Colonic mucosa (tissue), 4 donors: ENCODE data around the gene CCDC9B. TPM values are rescaled to one million over a fixed set of nuclear protein-coding genes. Genes with fewer than 3 reads are reported as not detected.

Source experiments
- DNase-seq: peaks from one replicate; pipeline ENCODE4 v3.0.0-alpha.2; 2020
- H3K27ac ChIP-seq: fragments of 200-600 bp; one replicate; pipeline ENCODE4 v1.8.0; 2021
- H3K27me3 ChIP-seq: fragments of 200-600 bp; one replicate; pipeline ENCODE4 v1.8.0; 2021
- H3K36me3 ChIP-seq: fragments of 200-600 bp; one replicate; pipeline ENCODE4 v1.8.0; 2021
- H3K4me1 ChIP-seq: fragments of 200-600 bp; one replicate; pipeline ENCODE4 v1.8.0; 2021; ENCODE audit warnings: mild to moderate bottlenecking
- H3K4me3 ChIP-seq: fragments of 200-600 bp; one replicate; pipeline ENCODE4 v1.8.0; 2021
- H3K9ac ChIP-seq, 2 donors: one replicate each; pipeline ENCODE4 v1.7.0; 2013; ENCODE audit warnings: control low read depth in 2 of 2, low read depth in 2 of 2, low read length in 2 of 2
- H3K9me3 ChIP-seq: fragments of 200-600 bp; one replicate; pipeline ENCODE4 v1.8.0; 2021
- intact Hi-C: fragments of 100-400 bp; cut with DNase I; formaldehyde crosslinking; loops from one replicate; pipeline ENCODE4 v1.14.1; 2022
- total RNA-seq, 2 donors: library from RNA; stranded (reverse); fragmentation: NEBNext Ultra II Directional in 1 of 2; extraction: Animal tissue kit (Norgen Biotek cat#: 25700) in 1 of 2; gene quantifications; one replicate each; pipeline ENCODE4 v1.2.1, GENCODE V29; 2021
- TF ChIP-seq, protein P1 (sequence below): fragments of 200-600 bp; IDR thresholded peaks from one replicate; pipeline ENCODE4 v1.8.0; 2022; ENCODE audit warnings: antibody characterized with exemption, mild to moderate bottlenecking
- donor health status: healthy.
- donor health status: DM: no; HTN: no; CAD: no.
- donor health status: DM: no; HTN: no; CAD: no.

The CCDC9B gene
- total RNA-seq, 2 donors from 2014 or later = 13.1 to 28.7 TPM

DNA sequence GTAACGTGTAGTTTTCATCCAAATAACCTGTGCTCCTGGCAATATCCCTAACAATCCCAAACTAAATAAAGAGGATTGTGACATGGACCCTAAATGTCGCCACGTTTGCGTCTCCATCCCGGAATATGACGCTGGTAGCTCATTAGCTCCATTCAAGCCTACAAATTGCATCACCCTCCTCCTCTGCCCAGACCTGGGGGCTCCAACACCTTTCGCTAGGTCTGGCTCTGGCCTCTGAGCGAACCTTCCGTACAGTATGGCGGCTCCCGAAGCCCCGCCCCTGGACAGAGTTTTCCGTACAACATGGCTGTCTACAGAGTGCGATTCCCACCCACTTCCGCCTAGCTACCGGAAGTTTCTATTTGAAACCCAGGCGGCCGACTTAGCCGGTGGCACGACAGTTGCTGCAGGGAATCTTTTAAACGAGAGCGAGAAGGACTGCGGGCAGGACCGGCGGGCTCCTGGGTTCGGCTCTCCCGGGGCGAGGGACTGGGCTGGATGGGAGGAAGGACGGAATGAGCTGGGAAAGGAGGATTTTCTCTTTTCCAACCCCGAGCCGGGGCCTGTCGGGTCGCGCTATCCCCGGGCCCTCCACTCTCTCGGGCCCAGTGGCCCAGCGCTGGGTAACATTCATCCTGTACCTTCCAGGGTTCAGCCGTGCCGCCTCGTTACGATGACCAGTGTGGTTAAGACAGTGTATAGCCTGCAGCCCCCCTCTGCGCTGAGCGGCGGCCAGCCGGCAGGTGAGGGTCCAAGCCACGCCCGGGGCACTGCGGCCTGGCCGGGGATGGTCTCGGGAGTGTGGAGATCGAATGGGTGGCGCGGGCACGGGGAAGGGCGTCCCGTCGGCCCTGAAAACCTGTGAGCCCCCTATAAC, 42.1 kb upstream of the CCDC9B start, which contains the start of gene KNSTRN:
Gene KNSTRN, plus strand, starts transcription at position 142 of the 877 bp plus-strand sequence. Its CDS starts 115 bp downstream, at position 257.
- intact Hi-C loops = no loop called here
- TF ChIP-seq, protein P1, sequence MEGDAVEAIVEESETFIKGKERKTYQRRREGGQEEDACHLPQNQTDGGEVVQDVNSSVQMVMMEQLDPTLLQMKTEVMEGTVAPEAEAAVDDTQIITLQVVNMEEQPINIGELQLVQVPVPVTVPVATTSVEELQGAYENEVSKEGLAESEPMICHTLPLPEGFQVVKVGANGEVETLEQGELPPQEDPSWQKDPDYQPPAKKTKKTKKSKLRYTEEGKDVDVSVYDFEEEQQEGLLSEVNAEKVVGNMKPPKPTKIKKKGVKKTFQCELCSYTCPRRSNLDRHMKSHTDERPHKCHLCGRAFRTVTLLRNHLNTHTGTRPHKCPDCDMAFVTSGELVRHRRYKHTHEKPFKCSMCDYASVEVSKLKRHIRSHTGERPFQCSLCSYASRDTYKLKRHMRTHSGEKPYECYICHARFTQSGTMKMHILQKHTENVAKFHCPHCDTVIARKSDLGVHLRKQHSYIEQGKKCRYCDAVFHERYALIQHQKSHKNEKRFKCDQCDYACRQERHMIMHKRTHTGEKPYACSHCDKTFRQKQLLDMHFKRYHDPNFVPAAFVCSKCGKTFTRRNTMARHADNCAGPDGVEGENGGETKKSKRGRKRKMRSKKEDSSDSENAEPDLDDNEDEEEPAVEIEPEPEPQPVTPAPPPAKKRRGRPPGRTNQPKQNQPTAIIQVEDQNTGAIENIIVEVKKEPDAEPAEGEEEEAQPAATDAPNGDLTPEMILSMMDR = no peak

DNA sequence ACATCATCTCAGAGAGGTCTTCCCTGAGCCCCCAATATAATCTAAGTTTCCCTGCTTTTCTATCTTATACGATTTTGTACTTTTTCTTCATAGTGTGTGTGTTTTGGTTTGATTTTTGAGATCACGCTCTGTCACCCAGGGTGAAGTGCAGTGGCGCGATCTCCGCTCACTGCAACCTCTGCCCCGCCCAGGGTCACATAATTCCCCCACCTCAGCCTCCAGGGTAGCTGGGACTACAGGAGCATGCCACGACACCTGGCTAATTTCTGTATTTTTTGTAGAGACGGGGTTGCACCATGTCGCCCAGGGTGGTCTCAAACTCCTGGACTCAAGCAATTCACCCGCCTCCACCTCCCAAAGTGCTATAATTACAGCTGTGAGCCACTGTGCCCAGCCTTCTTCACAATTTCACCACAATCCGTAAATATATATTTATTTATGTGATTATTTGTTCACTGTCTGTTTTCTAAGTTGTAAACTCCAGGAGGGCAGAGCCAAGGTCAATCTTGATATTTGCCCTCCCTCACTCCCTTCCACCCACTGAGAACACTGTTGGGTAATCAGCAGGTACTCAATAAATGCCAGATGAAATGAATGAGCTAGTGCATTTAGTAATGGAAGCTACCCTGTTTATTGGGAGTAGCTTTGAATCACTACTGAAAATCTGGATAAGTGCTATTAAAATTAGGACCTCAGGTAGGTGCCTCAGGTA, 41.2 kb upstream of the CCDC9B start:
- peaks cover 8% of the 10 kb centered on the region for H3K4me1 ChIP-seq
- intact Hi-C loops = no loop called here
- H3K9me3 ChIP-seq = no peaks in the 10 kb centered on the region
- H3K27me3 ChIP-seq = no peaks in the 10 kb centered on the region
- DNase-seq = no peak
- H3K4me3 ChIP-seq = no peak overlapping the region
- H3K27ac ChIP-seq = no peak overlapping the region
- no peak overlapping the region for H3K9ac ChIP-seq
- TF ChIP-seq, protein P1 = no peak
- H3K36me3 ChIP-seq = no peaks in the 10 kb centered on the region

More for the DNA sequence above, 42.1 kb upstream of the CCDC9B start, which contains the start of gene KNSTRN:
- H3K27ac ChIP-seq = no peak within 1 kb of the TSS
- no peaks in the 10 kb centered on the region for H3K9me3 ChIP-seq
- peak within 1 kb of the TSS; percentile 67 to 78 for H3K9ac ChIP-seq
- peak; percentile 95 for DNase-seq
- peak within 1 kb of the TSS; percentile 94 for H3K4me3 ChIP-seq
- no peaks in the 10 kb centered on the region for H3K27me3 ChIP-seq
- H3K36me3 ChIP-seq = no peaks in the 10 kb centered on the region
- peaks cover 8% of the 10 kb centered on the region for H3K4me1 ChIP-seq

DNA sequence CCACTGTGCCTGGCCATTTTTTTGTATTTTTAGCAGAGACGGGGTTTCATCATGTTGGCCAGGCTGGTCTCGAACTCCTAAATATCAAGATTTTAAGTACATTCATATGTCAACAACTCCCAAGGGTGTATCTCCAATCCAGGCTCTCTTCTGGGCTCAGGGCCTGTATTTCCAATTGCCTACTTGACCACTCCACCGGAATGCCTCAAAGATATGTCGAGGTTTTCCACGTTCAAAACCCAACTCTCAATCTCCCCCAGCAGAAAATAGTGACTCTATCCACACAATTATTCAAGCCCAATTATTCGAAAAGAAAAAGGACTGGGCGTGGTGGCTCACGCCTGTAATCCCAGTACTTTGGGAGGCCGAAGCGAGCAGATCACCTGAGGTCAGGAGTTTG, 39.9 kb upstream of the CCDC9B start:
- no peak overlapping the region for H3K4me3 ChIP-seq
- H3K36me3 ChIP-seq = no peaks in the 10 kb centered on the region
- no peaks in the 10 kb centered on the region for H3K27me3 ChIP-seq
- intact Hi-C loops = no loop called here
- TF ChIP-seq, protein P1 = no peak
- DNase-seq = no peak
- H3K9me3 ChIP-seq = no peaks in the 10 kb centered on the region
- H3K27ac ChIP-seq = no peak overlapping the region
- H3K4me1 ChIP-seq = peaks cover 8% of the 10 kb centered on the region
- no peak overlapping the region for H3K9ac ChIP-seq

DNA sequence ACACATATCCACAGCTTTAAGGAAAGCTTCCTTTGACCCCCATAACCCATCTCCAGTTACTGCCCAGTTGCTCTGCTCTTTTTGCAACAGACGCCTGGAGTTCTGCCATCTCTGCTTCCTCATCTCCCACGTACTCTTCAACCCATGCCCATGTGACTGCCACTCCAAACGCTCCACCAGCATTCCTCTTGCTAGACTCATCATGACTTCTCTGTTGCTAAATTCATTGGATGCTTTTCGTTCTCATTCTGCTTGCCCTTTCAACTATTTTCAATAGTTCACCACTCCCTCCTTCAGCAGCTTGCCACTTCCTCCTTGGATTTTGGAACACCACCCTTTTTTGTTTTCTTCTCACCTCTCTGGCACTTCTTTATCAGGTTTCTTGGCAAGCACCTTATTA, 39.1 kb upstream of the CCDC9B start:
- H3K36me3 ChIP-seq = no peaks in the 10 kb centered on the region
- H3K27ac ChIP-seq = no peak overlapping the region
- H3K4me3 ChIP-seq = no peak overlapping the region
- H3K27me3 ChIP-seq = no peaks in the 10 kb centered on the region
- no peak overlapping the region for H3K9ac ChIP-seq
- TF ChIP-seq, protein P1 = no peak
- intact Hi-C loops = no loop called here
- no peak for DNase-seq
- peaks cover 8% of the 10 kb centered on the region for H3K4me1 ChIP-seq
- H3K9me3 ChIP-seq = no peaks in the 10 kb centered on the region

DNA sequence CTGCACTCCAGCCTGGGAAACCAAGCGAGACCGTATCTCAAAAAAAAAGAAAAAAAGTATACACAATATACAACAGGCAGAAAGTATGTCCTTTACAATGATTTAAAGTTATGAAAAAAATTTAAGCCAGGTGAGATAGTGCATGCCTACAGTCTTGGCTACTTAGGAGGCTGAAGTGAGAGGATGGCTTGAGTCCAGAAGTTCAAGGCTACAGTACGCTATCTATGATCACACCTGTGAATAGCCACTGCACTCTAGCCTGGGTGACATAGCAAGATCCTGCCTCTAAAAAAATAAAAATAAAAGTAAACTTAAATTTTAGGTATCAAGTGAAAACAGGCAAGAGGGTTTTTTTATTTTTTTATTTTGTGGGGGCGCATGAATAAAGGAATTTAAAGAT, 38.6 kb upstream of the CCDC9B start:
- Histone ChIP-seq H3K27me3 (no peaks in the 10 kb centered on the region), H3K27ac (no peak overlapping the region), H3K9me3 (no peaks in the 10 kb centered on the region), H3K9ac (no peak overlapping the region), H3K4me1 (peaks cover 8% of the 10 kb centered on the region), H3K36me3 (no peaks in the 10 kb centered on the region), H3K4me3 (no peak overlapping the region)
- TF ChIP-seq, protein P1 = no peak
- DNase-seq = no peak
- intact Hi-C loops = no loop called here
